ENCODE data around the gene NBAS.
"Not testable (repeated sequence)": the region's sequence is repeated elsewhere in the genome, so short reads cannot be mapped to it uniquely, and the experiment has no call there.

NBAS gene

GRCh38 chr2:15354596-15355366 lies 206.4 kb downstream of the NBAS start:
- DNase-seq: no peak

DNA sequence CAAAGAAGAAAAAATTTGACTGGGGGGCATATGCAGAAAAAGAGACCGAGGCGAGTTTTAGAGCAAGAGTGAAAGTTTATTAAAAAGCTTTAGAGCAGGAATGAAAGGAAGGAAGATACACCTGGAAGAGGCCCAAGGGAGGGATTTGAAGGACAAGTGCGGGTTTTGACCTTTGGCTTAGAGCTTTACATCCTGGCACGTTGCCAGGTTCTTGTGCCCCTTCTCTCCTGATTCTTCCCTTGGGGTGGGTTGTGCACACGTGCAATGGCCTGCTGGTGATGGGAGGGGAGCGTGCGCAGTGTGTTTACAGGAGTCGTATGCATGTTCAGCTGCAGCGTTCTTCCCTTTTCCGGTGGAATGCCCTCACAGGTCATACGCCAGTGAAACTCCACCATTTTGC lies 208.8 kb downstream of the NBAS start:
- no peak for DNase-seq

- no peak for DNase-seq
These were observed 212.5 kb downstream of the NBAS start for GRCh38 chr2:15348636-15349035.

- DNase-seq: no peak
These were observed 213.1 kb downstream of the NBAS start for GRCh38 chr2:15348045-15348444.

GRCh38 chr2:15346624-15347023 lies 214.5 kb downstream of the NBAS start:
- no peak for DNase-seq

- DNase-seq: no peak
These were observed 223.0 kb downstream of the NBAS start for GRCh38 chr2:15337996-15338666.

DNA sequence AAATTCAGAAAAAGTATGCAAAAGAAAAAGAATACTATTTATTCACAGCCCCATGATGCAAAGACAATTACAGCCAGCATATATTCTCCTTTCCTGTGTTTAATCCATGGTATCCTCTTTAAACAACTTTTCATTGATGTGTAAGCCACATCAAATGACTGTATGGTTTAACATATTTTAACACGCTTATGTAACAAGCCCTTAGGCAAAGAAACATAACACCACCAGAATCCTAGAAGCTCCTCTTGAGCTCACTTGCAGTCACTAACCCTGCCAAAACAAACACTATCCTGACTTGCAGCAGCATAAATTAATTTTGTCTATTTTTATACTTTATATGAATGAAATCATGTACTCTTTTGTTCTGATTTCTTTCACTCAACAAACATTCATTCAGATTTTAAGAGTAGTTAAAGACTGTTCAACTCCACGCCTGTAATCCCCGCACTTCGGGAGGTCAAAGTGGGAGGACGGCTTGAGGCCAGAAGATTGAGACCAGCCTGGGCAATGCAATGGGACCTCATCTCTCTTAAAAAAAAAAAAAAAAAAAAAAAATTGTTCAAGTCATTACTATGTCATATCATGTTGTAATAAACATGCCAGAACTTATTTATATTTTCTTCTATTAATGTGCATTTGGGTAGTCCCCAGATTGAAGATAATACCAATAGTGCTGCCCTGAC lies 226.3 kb downstream of the NBAS start:
- DNase-seq: no peak

GRCh38 chr2:15331787-15332186 lies 229.3 kb downstream of the NBAS start:
- no peak for DNase-seq

- no peak for DNase-seq
These were observed 235.8 kb downstream of the NBAS start for GRCh38 chr2:15325296-15325695.

DNA sequence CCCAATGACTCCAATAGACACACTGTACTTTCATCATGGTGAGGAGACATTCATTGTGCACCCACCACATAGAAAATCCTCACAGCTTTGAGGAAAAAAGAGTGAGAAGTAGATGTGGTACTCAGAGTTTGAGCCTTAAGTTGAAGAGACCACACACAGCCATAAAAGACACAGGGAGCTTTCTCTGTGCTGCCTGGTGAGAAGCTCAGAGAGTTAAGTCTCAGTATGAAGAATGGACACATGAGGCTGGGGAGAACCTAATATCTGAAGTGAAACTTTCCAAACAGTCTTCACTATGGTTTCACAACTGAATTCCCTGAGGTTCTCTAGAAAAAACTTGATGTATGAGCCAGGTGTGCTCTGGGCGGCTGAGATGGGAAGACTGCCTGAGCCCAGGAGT lies 237.9 kb downstream of the NBAS start:
- DNase-seq: no peak

DNA sequence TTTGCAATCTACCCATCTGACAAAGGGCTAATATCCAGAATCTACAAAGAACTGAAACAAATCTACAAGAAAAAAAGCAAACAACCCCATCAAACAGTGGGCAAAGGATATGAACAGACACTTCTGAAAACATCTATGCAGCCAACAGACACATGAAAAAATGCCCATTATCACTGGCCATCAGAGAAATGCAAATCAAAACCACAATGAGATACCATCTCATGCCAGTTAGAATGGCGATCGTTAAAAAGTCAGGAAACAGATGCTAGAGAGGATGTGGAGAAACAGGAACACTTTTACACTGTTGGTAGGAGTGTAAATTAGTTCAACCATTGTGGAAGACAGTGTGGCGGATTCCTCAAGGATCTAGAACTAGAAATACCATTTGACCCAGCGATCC lies 239.7 kb downstream of the NBAS start:
- DNase-seq: not testable (repeated sequence)

DNA sequence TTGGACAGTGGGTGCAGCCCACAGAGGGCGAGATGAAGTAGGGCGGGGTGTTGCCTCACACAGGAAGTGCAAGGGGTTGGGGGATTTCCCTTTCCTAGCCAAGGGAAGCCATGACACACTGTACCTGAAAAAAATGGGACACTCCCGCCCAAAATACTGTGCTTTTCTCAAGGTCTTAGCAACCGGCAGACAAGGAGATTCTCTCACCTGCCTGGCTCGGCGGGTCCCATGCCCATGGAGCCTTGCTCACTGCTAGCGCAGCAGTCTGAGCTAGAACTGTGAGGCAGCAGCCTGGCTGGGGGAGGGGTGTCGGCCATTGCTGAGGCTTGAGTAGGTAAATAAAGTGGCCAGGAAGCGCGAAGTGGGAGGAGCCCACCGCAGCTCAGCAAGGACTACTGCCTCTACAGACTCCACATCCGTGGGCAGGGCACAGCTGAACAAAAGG lies 244.7 kb downstream of the NBAS start:
- DNase-seq: peak in 1 of 2 donors; percentile 7

- no peak for DNase-seq
These were observed 245.7 kb downstream of the NBAS start for GRCh38 chr2:15315411-15315810.

DNA sequence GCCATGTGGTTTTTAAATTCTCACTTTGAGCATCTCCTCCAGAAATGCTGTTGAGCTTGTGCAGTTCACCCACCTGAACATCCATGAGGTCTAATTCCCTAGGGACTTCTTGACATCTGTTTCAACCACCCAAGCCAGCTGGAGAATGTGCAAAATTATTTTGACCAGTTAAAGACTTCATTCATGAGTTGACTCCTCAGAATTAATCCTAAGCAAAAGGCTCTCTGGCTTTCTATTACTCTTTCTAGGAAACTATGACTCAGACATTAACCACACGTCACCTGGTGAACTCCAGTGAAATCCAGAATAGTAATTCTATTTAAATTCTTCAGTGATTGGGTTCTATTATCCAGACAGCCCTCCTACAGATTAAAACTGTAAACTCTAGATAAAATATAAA lies 247.5 kb downstream of the NBAS start:
- no peak for DNase-seq

GRCh38 chr2:15311926-15312325 lies 249.2 kb downstream of the NBAS start:
- no peak for DNase-seq

DNA sequence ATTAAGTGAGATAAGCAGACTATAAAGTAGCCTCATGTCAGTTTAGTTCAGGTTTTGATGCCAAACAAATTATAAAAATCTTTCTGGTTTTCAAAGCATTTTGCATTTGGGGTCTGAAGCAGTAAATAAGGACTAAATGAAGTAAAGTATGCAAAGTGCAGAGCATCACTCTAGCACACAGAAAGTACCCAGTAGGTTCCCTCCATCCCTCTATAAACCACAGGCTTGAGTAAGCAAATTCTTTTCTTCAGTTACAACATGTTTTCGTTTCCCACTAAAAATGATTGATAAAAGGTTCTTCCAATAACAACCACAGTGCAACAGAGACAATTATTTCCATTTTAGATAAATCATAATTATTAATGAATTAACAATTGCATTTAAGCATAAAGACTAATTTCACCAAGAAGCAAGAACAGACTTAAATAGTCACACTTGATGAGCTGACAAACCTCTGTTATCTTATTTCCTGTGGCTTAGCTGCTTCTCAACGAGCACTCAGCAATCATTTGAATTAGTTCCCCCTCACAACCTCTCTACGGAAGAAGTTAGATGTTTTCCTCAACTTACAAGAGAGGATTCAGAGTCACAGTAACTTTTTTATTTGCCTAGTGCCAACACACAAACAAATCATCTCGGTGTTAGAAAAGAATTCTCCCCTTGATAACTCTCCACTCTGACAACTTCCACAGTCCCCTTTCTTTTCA lies 249.8 kb downstream of the NBAS start:
- no peak for DNase-seq

GRCh38 chr2:15307526-15307925 lies 253.6 kb downstream of the NBAS start:
- DNase-seq: no peak

- no peak for DNase-seq
These were observed 254.4 kb downstream of the NBAS start for GRCh38 chr2:15306706-15307105.

- no peak for DNase-seq
These were observed 257.3 kb downstream of the NBAS start for GRCh38 chr2:15303874-15304273.

DNA sequence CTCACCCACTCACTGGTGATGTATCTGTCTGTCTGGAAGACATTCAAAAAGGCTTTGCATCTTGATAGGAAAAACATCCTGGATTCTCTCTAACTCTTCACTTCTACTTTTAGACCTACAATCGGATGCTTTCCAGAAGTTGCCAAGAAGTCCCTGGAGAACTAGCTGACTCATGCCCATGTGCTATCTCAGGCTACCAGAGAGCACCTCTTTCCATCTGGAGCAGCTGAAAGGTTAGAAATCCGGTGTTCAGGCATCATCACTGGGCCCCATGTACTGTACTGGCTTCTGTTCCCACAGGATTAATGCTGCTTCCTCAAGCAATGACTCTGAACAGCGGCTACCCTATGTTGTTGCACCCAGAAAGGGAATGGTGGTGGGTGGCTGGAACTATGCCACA lies 259.0 kb downstream of the NBAS start:
- DNase-seq: no peak

- DNase-seq: no peak
These were observed 260.2 kb downstream of the NBAS start for GRCh38 chr2:15300624-15301573.

GRCh38 chr2:15299904-15300520 lies 261.1 kb downstream of the NBAS start:
- no peak for DNase-seq
